NCI-H2171 treated with DMSO at 0.1 percent for 48 hours (cell line): ENCODE measurements around the gene WDR43.
"Not testable (repeated sequence)": the region's sequence is repeated elsewhere in the genome, so short reads cannot be mapped to it uniquely, and the experiment has no call there.

Experiments
- DNase-seq: peaks from one replicate; lab custom pipeline; 2025; lab: John Stamatoyannopoulos, UW

The WDR43 gene

DNA sequence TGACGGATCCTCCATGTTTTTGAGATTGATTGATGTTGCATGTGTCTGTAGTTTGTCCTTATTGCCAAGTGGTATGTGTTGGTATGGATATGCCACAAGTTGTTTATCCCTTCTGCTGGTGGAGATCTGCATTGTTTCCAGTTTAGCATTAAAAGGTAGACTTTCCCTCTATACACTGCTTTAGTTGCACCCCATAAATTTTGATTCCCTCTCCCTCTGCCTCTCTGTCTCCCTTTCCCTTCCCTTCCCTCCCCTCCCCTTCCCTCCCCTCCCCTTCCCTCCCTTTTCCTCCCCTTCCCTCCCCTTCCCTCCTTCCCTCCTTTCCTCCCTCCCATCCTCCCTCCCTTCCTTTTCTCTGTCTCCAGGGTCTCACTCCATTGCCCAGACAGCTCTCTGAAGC lies 68.0 kb downstream of the WDR43 start:
- no peak for DNase-seq

DNA sequence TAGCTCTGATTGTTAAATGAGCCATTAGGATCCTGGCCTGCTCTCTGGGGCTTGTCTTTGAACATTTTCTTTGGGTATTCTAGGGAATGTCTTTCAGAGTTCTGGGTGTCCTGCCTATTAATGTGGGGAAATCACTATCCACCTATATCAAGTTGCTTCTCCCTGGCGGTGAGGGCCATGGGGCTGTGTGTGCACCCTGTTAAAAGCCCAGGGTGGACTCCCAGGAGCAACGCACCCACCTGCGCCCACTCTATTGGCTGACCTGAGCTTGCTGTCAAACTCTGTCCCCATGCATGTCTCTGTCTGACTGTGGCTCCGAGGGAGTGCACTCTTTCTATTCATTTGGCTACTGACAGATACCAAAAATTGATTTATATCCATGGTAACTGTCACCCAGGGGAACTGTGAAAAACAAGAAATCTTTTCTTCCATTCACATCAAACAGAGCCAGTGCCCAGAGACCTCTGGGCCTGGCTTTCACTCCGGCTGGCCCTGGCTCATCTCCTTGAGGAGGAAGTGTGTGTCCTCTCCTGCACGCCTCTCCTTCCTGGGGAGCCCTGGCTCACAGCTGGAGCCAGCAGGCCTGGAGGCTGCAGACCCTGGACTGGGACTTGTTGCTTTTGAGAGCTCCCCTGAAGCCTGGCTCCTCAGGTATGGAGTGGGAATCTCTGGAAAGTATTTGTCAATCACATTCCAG lies 76.1 kb downstream of the WDR43 start:
- no peak for DNase-seq

DNA sequence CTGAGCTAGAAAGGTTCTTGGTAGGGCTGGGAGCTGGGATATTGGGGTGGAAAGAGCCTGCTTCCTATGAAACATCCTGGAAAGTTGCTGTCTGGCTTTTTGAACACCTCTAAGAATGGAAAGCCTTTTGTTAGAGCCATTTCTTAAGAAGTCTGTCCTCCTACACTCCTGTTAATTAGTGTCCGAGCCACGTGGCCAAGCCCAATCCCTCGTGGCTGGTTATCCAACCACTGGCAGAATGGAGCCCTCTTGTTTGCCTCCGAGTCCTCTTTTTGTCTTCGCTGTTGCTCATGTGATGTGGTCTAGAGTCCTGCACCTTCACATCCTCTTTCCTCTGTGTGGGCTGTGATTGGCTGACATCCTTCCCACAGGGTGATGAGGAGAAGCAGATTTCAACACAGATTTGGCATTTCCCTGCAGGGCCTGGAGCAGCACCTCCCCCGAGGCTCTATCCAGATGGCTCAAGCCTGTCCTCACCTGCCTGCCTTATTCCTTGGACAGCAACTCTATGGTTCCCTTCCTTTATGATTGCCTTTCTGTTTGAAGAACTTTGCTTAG lies 78.4 kb downstream of the WDR43 start:
- peak; percentile 52 for DNase-seq

DNA sequence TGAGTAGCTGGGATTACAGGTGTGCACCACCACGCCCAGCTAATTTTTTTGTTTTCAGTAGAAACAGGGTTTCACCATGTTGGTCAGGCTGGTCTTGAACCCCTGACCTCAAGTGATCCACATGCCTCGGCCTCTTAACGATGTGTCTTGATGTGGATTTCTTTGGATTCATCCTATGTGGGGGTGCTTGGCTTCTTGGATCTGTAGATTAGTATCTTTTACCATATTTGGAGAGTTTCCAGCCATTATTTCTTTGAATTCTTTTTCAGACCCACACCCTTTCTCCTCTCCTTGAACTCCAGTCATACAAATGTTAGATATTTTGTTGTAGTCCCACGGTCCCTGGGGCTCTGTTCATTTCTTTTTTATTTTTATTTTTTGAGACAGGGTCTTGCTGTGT lies 79.8 kb downstream of the WDR43 start:
- no peak for DNase-seq

DNA sequence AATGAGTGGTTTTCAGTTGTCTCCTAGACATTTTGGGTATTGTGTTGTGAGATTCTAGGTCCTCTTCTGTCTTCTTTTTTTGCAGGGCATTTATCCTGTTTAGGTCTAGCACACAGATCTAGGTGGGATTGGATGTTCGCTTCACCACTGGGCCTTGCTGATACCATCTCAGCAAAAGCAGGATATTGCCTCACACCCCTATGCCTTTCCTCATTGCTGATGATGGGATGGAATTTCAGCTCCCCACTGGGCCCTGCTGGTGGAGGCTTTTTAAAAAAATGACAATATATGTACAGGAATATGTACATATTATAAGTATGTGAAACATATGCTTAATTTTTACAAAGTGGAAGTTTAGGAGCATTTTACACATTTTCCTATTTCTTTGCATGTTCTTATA lies 81.2 kb downstream of the WDR43 start:
- DNase-seq = no peak

DNA sequence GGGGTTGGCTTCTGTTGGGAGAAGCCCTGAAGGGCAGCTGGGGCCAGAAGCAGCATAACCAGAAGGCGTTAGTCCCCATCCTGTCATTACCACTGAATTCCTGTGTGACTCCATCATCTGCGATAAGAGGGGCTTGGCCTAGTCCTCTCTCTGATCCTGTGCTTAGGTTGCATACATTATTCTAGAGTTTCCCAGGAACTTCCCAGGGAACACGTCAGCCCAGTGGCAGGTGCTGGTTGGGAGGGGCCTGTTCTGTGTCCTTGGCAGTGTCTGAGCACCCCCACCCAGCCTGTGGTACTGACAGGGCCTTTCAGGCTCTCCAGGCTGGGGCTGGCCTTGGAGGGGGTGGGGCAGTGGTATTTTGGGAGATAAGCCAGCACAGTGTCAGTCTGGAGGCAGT lies 82.1 kb downstream of the WDR43 start:
- DNase-seq = no peak

DNA sequence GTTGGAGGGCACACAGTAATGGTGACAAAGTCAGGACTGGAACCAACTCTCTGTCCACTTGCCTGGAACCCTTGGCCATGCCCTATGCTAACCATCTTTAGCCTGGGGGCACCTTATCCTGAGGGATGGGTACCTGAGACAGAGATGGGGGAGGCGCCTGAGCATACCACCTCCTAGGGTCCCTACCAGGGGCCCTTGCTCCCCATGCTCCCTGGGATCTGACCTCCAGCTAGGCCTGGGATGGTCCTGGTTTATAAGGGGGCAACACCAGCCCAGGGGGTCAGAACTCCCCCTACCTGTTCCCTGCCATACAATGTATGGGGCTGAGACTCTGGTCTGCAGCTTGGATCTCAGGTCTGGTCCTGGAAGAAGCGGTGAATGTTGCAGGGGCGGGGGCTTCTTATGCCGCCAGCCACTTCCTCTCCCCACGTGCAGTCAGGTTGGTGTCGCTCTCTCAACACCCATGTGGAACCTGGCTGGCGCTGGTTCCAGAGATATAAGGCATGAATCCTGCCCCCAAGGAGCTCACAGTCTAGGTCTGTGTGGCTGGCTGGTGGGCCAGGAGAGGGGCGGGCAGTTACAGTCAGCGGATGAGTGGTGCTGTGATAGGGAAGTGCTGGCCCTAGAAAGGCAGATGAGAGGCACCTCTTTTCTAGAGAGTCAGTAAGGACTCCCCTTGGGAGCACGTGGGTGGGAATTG lies 82.9 kb downstream of the WDR43 start:
- no peak for DNase-seq

DNA sequence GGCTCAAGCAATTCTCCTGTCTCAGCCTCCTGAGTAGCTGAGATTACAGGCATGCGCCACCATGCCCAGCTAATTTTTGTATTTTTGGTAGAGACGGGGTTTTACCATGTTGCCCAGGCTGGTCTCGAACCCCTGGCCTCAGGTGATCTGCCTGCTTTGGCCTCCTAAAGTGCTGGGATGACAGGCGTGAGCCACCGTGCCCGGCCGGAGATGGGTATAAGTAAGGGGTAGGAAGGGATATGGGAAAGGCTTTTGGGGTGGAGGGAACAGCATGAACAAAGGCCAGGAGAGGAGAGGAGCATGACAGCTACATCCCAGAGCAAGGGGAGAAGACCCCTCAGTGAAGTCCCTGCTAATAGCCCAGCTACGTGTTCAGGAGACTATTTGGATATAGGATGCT lies 83.5 kb downstream of the WDR43 start:
- not testable (repeated sequence) for DNase-seq

DNA sequence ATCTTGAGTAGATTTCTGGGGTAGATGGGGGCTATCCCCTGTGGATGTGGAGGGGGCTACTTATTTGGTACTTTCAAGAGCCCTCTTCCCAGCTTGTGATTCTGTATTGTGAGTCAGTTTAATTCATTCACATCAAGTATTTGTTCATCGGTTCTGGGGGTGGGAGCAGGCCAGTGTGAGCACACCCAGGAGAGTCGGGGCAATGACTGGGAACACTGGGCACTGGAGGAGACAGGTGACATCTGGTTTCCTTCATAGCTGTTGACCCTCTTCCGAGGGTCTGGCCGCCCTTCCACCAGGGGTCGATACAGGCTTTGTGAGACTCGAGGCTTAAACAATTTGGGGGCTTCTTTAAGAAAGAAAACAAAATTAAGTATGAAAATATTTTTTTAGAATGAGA lies 84.1 kb downstream of the WDR43 start:
- DNase-seq = no peak

DNA sequence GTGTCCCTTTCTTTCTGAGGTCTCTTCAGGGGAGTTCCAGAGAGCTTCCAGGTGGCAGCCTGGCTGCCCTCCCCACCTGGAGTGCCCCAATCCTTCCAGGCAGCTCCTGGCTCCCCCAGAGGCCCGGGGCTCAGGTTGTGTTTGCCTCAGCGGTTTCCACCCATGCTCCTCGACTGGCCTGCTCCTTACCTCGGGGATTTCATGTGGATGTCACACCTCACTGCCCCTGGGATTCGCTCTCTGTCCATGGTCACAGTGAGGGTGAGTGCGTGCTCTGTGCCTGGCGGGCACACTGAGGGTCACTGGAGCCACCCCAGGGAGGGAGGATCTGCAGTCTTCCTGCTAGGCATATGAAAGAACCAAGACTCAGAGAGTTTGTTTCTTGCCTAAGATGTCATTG lies 84.6 kb downstream of the WDR43 start:
- no peak for DNase-seq

DNA sequence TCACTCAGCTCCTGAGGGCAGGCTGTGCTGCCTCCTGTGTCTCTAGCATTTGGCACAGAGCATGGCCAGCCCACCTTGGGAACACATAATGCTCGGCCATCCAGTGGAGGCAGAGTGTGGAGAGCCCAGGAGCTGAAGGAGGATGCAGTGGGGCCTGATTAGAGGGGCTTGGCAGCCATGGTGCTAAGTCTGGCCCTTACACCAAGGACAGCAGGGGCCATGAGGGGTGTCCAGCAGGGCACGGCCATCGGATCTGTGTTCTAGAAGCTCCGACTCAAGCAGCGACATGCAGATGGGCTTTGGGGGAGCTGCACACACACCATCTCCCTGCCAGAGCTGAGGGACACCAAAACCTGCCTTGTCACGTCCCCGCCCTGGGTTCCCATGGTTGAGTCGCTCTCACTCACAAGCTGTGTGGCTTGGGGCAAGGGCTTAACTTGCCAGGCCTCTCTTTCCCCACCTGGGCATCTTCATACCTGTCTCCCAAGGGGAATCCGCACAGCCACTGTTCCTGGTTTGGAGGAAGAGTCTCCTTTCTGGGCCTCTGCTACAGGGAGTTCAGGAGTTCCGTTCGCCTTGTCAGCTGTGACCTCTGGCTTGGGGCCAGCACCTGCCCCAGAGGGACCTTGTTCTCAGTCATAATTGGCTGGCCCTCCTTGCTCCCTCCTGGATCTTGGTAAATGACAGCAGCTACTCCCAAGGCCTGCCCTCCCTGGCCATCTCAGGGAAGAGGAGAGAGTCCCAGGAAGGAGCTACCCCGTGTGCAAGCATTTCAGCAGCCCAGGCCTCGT lies 85.3 kb downstream of the WDR43 start:
- peak; percentile 77 for DNase-seq

DNA sequence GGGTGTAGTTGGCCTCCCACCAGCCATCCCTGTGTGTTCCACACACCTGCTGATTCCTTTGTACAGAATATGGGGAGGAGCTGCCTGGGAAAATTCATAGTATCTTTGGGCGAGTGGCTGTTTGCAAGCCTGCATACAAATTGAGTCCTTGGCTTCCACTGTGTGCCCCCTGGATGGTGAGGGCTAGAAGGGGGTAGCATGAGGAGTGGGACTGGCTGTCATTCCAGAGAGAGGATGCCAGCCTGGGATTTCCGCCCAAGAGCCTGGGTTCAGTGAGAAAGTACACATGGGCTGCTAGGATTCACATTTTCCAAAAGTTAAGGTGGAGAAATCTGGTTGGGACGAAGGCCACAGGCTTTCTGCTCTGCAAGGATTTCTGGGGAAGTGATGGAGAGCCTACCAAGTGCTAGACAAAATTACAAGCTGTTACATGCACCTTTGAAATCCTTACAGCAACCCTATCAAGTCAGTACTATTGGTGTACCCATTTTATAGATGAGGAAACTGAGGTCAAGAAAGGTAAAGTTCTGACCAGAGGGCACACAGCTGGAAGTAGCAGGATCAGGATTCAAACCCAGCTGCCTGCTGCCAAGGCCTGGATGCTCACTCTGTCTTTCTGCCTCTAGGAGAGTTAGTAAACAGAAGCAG lies 86.0 kb downstream of the WDR43 start:
- DNase-seq = no peak

DNA sequence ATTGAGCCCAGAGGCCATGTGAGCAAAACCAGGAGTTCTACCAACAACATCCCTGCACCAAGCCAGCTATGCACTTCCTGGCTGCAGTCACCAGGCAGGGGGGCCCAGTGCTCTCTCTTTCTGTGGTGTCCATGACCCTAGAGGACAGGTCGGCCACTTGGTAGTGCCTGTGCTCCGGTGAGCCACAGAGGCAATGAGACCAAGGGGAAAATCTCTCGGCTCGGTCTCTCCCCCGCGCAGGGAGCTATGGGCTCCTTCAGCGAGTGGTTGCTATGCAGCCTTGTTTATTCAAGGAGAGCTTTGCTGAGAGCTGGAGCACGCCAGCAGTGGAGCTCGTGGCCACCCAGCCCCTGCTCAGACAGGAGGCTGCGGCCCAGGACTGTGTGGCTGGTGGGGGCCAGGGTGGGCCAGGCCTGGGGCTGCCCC lies 86.6 kb downstream of the WDR43 start, which contains the start of gene TOGARAM2:
TOGARAM2 (plus strand) TSS at position 283 of the 426 bp plus-strand sequence. CDS start 13,537 bp downstream, outside the sequence.
- DNase-seq = no peak

DNA sequence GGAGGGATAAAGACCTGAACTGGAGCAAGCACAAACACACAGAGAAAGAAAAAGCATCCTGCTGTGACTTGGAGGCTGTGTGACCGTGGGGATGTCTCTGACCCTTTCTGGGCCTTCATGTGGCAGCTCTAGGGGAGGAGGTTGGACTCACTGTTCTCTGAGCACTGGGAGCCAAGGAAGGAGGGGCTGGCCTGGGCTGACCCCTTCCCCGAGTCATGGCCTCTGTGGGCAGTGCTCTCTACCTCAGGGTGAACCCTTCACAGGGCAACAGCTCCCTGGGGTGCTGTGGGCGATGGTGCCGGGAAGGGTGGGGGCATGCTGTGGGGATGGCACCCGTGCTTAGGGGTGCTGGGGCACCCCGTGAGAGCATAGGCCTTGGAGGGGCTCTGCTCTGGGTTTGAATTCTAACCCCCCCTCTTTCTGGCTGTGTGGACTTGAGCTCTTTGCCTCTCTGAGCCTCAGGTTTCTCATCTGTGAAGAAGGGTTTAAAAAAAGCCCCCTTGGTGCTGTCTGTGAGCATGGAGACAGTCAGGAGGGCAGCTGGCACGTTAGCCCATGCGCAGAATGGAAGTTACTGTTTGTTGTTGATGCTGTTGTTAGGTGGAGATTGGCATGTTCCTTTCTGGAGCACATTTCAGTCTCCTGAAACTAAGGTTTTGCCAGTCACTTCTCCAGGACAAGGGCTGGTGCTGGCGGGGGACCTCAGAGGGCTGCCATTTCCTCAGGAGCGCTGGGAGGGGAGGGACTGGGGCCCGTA lies 87.3 kb downstream of the WDR43 start:
- DNase-seq = no peak

DNA sequence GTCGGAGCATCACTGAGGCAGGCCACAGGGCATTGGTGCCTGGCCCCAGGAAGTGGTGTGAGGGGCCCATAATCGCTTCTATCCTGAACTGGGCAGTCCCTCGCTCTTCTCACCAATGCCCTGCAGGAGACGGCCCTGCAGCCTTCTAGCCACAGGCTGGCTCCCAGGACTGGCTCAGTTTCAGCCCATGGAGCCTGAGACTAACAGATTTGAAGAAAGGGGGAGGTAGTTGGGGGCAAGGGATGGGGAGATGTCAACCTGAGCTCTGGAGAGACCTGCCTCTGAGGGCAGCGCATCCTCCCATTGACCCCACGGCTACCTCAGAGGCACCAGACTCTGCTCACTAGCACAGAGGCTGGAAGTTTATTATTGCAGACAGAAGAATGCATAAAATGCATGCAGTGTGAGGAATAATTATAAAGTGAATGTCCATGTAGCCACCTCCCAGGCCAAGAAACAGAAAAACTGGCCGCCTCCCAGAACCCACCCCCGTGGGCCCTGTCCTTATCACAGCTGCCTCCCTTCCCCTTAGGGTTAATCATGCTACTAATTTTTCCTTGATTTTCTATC lies 88.0 kb downstream of the WDR43 start:
- DNase-seq = no peak

DNA sequence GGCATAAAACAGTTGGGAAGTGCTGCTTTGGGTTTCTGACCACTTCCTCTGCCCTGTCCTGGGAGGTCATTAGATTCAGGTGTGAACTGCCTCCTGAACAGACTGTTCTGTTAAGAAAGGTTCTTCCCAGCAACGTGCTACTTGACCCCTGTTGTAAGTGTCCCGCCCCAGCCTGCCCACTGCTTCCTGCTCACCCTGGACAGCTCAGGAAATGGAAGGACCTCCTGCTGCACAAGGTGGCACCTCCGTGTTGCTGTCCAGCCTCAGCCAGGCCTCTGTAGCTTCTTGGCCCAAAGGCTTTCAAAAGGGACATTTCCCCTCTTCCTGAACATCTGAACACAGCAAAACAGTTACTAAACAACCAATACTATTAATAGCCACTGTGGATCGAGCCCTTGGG lies 92.0 kb downstream of the WDR43 start:
- DNase-seq = no peak

DNA sequence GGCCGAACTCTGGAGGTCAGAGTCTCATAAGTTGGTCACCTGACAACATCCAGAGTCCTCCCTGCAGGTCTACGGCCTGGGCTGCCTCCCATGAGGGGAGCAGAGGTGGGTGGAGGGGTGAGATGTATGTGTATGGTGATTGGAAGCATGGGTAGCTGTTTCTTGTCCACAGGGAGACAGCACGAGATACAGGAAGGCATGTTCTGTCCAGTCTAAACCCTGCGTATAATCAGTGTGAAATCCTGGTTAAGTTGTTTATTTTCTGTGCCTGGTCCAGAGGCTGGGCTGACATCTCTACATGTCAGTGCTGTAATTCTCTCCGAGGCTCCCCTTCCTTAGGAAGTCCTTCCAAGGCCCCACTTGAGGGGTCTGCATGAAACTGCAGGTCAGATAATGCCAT lies 95.5 kb downstream of the WDR43 start:
- DNase-seq = no peak

DNA sequence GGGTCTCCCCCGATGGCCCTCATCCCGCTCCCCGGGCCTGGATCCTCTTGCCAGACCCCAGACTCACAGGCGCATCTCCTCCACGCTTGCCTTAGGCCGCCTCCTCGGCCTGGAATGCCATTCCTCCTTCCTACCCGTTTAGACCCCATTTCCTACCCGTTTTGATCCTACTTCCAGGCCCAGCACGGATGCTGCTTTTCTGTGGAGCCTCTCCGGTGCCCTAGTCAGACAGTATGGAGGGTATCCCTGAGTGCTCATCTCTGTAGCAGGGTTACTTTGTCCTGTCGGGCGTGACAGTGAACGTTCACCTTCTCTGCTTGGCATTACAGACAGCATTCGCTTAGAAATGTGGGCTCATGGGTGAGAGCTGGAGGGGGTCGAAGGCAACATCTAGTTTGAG lies 96.0 kb downstream of the WDR43 start:
- no peak for DNase-seq

DNA sequence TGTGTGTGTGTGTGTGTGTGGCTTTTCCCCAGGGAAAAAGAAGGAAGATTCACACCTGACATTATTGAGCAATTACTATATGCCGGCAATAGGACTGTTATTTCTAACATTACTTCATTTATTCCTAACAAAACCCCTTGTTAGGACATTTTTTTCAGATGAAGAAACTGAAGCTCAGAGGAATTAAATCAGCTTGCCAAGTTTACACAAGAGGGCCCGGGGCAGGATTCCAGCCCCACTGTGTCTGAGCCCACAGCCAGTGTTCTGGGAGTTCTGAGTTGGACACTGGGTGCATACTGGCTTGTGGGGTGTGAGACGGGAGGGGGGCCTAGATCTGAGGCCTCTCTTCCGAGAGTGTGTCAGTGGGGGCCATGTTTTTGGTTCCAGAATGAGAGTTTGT lies 96.6 kb downstream of the WDR43 start:
- no peak for DNase-seq

DNA sequence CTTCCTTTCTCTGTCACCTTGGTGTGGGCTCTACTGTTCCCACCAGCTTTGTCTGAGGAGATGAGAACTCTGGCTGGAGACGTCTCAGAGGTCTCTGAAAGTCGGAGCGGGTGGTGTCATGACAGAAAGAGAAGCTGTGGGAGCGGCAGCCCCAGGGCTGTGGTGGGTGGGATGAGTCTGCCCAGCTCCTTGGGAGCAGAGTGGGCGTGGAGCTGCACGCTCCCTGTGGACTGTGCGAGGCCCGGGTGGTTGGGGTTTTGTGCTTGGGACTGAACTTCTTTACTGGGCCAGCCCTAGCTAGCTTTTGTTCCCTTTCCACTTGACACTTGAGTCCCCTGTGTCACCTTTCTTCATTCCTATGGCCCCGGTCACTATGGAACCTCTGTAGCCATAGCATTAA lies 97.0 kb downstream of the WDR43 start:
- DNase-seq = no peak
